Vagina (tissue), 2 donors: ENCODE data around the gene SLC5A5. TPM values are rescaled to one million over a fixed set of nuclear protein-coding genes. Genes with fewer than 3 reads are reported as not detected.
A peak's percentile ranks its signal among the peaks of the same experiment; 100 is the strongest.

Source experiments
- DNase-seq, 2 donors: peaks; one replicate each; pipeline ENCODE4 v3.0.0-alpha.2; 2017; ENCODE audit errors: extremely low spot score in 2 of 2
- H3K27ac ChIP-seq: fragments of 200-600 bp; sonication (generic); one replicate; pipeline ENCODE4 v1.5.1; 2019
- H3K27me3 ChIP-seq: fragments of 200-600 bp; sonication (generic); one replicate; pipeline ENCODE4 v1.5.1; 2019
- H3K36me3 ChIP-seq, 2 donors: fragments of 200-600 bp; sonication (generic); one replicate each; pipeline ENCODE4 v1.5.1; 2017 to 2019
- H3K4me1 ChIP-seq: fragments of 200-600 bp; sonication (generic); one replicate; pipeline ENCODE4 v1.5.1; 2019
- H3K4me3 ChIP-seq, 2 donors: fragments of 200-600 bp; sonication (generic); 1 replicate in 1 of 2; 2 replicates in 1 of 2; pipeline ENCODE4 v1.5.1; 2016 to 2019
- H3K9me3 ChIP-seq: fragments of 200-600 bp; sonication (generic); one replicate; pipeline ENCODE4 v1.5.1; 2019
- POLR2A ChIP-seq, 2 donors: fragments of 450-650 bp; IDR thresholded peaks; one replicate each; pipeline ENCODE4 v1.6.1; 2017; ENCODE audit warnings: antibody characterized with exemption in 2 of 2, mild to moderate bottlenecking in 2 of 2, moderate library complexity in 2 of 2
- POLR2AphosphoS5 ChIP-seq, 2 donors: sonication (generic); formaldehyde crosslinking; IDR thresholded peaks; one replicate each; pipeline ENCODE4 v1.9.0; 2017; ENCODE audit warnings: antibody characterized with exemption in 2 of 2, mild to moderate bottlenecking in 2 of 2, low read depth in 1 of 2; ENCODE audit not compliant: insufficient read depth in 1 of 2
- intact Hi-C: fragments of 100-400 bp; cut with DNase I; formaldehyde crosslinking; loops from one replicate; pipeline ENCODE4 v1.15.1; 2023
- total RNA-seq: library from RNA; depleted of rRNA; stranded (reverse); fragments of >200 nt; gene quantifications from one replicate; pipeline ENCODE4 v1.2.3, GENCODE V29; 2016
- TF ChIP-seq, protein P1 (sequence below), 3 experiments: fragments of 450-650 bp in 2 of 3; fragments of 200-600 bp in 1 of 3; sonication (generic) in 1 of 3; IDR thresholded peaks; one replicate each; pipeline ENCODE4 v1.5.1; 2017 to 2019; ENCODE audit warnings: antibody characterized with exemption in 3 of 3, mild to moderate bottlenecking in 2 of 3, moderate library complexity in 2 of 3

Gene SLC5A5
- total RNA-seq, 1 donor from 2014 or later, result not detected

DNA sequence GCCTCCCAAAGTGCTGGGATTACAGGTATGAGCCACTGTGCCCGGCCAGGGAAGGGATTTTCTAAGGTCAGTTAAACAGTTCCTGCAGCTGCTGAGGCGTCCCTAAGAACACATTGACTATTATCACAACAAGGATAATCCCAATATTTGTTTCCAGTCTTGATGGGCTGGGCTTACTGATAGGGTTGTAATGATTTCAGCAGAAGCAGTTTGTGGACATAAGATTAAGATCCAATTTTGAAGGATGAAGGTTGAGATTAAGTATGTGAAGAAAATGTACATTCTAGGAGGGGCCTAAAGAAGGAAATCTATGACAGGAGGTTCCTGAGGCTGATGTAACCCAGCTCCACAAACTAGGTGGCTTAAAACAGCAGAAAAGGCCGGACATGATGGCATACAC, 50.4 kb downstream of the SLC5A5 start:
- H3K4me3 ChIP-seq, result no peak overlapping the region
- no peak overlapping the region for H3K27ac ChIP-seq
- intact Hi-C loops, result no loop called here
- no peaks in the 10 kb centered on the region for H3K4me1 ChIP-seq
- no peaks in the 10 kb centered on the region for H3K36me3 ChIP-seq
- DNase-seq, result no peak
- no peaks in the 10 kb centered on the region for H3K27me3 ChIP-seq
- H3K9me3 ChIP-seq, result no peaks in the 10 kb centered on the region
- TF ChIP-seq, protein P1, sequence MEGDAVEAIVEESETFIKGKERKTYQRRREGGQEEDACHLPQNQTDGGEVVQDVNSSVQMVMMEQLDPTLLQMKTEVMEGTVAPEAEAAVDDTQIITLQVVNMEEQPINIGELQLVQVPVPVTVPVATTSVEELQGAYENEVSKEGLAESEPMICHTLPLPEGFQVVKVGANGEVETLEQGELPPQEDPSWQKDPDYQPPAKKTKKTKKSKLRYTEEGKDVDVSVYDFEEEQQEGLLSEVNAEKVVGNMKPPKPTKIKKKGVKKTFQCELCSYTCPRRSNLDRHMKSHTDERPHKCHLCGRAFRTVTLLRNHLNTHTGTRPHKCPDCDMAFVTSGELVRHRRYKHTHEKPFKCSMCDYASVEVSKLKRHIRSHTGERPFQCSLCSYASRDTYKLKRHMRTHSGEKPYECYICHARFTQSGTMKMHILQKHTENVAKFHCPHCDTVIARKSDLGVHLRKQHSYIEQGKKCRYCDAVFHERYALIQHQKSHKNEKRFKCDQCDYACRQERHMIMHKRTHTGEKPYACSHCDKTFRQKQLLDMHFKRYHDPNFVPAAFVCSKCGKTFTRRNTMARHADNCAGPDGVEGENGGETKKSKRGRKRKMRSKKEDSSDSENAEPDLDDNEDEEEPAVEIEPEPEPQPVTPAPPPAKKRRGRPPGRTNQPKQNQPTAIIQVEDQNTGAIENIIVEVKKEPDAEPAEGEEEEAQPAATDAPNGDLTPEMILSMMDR (IDR thresholded peaks at IDR 0.05), result no peak
- TF ChIP-seq POLR2A (IDR thresholded peaks at IDR 0.05) (no peak), POLR2AphosphoS5 (IDR thresholded peaks at IDR 0.05; ENCODE audit: insufficient read depth in 1 of 2, low read depth in 1 of 2) (no peak)

DNA sequence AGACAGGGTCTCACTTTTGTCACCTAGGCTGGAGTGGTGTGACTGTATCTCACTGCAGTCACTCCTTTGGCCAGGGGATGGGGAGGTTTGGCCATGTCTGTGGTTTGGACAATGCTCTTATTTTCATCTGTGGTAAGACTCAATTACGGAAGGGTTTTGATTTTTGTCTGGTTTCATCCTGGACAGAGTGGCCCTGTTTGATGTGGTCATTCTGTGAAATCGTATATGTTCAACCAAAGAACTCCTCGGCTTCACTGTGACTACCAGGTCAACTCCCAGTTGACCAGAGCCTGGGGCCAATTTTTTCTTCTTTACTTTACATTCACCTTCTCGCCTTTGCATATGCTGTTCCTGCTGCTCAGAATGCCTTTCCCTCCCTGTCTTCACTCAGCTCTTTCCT, 54.3 kb downstream of the SLC5A5 start:
- Histone ChIP-seq H3K27ac (no peak overlapping the region), H3K36me3 (no peaks in the 10 kb centered on the region), H3K27me3 (no peaks in the 10 kb centered on the region), H3K4me1 (no peaks in the 10 kb centered on the region), H3K4me3 (no peak overlapping the region), H3K9me3 (no peaks in the 10 kb centered on the region)
- DNase-seq, result no peak
- TF ChIP-seq POLR2AphosphoS5 (IDR thresholded peaks at IDR 0.05; ENCODE audit: insufficient read depth in 1 of 2, low read depth in 1 of 2) (no peak), POLR2A (IDR thresholded peaks at IDR 0.05) (no peak)
- TF ChIP-seq, protein P1 (IDR thresholded peaks at IDR 0.05), result no peak
- intact Hi-C loops, result no loop called here

DNA sequence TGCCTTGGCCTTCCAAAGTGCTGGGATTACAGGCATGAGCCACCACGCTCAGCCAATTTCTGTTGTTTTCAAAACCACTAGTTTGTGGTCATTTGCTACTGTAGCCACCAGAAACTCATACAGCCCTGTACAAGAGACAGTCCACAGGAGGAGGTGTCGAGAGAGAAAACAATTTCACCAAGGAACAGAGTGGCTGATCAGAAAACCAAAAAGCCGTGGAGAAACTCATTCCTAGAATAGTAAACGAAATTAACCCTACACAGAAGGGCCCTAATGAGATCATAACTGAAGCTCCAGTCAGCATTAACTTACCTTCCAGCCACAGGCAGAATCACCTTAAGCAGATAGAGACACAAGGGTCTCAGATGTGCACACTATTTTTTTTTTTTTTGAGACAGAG, 57.3 kb downstream of the SLC5A5 start:
- Histone ChIP-seq H3K36me3 (no peaks in the 10 kb centered on the region), H3K27ac (no peak overlapping the region), H3K9me3 (no peaks in the 10 kb centered on the region), H3K4me3 (no peak overlapping the region), H3K27me3 (no peaks in the 10 kb centered on the region), H3K4me1 (peaks cover 19% of the 10 kb centered on the region)
- intact Hi-C loops, result no loop called here
- TF ChIP-seq POLR2AphosphoS5 (IDR thresholded peaks at IDR 0.05; ENCODE audit: insufficient read depth in 1 of 2, low read depth in 1 of 2) (no peak), POLR2A (IDR thresholded peaks at IDR 0.05) (no peak)
- TF ChIP-seq, protein P1 (IDR thresholded peaks at IDR 0.05), result no peak
- no peak for DNase-seq

DNA sequence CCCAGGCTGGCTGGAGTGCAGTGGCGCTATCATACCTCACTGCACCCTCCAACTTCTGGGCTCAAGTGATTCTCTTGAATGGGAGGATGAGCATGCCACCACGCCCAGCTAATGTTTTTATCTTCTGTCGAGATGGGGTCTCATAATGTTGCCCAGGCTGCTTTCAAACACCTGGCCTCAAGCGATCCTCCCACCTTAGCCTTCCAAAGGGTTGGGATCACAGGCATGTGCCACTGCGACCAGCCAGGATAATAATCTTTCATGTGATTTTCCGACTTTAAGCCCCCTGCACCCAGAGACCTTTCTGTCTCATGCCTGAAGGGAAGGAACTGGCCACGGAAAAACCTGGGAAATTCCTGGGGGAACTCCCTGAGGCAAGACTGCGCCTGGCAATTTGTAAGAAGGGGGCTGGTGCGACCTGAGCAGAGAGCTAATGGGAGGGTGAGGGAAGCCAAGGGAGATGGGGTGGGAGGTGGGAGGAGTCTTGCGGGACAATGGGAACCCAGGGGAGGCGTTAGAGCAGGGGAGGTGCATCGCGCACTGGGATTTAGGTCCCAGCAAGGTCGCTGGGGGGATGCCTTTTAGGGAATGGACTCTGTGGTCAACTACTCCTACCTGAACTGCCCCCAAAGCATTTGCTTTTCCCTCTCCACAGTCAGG, 59.9 kb downstream of the SLC5A5 start:
- H3K4me3 ChIP-seq, result peak overlapping the region; percentile 68 to 91
- no peaks in the 10 kb centered on the region for H3K36me3 ChIP-seq
- no peak overlapping the region for H3K27ac ChIP-seq
- DNase-seq, result no peak
- no peaks in the 10 kb centered on the region for H3K27me3 ChIP-seq
- no peaks in the 10 kb centered on the region for H3K9me3 ChIP-seq
- TF ChIP-seq POLR2AphosphoS5 (IDR thresholded peaks at IDR 0.05; ENCODE audit: insufficient read depth in 1 of 2, low read depth in 1 of 2) (no peak), POLR2A (IDR thresholded peaks at IDR 0.05) (no peak)
- TF ChIP-seq, protein P1 (IDR thresholded peaks at IDR 0.05), result no peak
- intact Hi-C loops, result loop anchor here (5.0 kb wide), 1 partner anchor 69 kb away; no protein-coding TSS in a partner anchor
- peaks cover 25% of the 10 kb centered on the region for H3K4me1 ChIP-seq
